Subcutaneous adipose tissue (tissue), 4 donors: ENCODE data around the gene CEP192. TPM values are rescaled to one million over a fixed set of nuclear protein-coding genes. Genes with fewer than 3 reads are reported as not detected.

Experiments
- total RNA-seq, 4 donors: library from RNA; depleted of rRNA; stranded (reverse); fragments of >200 nt; gene quantifications; one replicate each; pipeline ENCODE4 v1.1.0, GENCODE V29; 2016
- TF ChIP-seq, protein P1 (sequence below): fragments of 450-650 bp; IDR thresholded peaks from one replicate; pipeline ENCODE4 v1.5.1; 2016; ENCODE audit warnings: low read depth, mild to moderate bottlenecking, control low read depth, antibody characterized with exemption, moderate library complexity

The CEP192 gene
- total RNA-seq, 4 donors from 2014 or later: 20.5 to 25.1 (median 22.4) TPM

DNA sequence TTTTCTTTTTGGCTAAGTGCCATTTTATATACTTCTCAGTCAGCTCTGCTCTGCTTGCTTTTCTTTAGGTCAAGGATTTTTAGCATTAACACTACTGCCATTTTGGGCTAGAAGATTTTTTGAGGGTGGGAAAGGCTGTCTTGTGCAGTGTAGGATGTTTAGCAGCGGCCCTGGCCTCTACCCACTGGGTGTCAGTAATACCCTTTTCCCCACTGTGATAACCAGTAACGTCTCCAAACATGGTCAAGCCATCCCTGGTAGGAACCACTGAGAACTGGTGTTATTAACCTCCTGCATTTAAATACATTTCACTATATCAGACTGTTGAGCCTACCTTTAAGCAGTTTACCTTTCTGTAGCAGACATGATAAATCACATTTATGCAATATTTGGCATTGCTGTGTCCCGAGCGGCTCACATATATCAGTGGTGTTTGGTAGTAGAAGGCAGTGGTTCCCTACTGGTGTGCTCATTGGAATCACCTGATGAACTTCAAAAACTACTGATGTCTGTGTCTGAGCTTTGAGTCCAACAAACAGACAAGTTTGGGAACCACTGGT, 70.5 kb downstream of the CEP192 start:
- TF ChIP-seq, protein P1, sequence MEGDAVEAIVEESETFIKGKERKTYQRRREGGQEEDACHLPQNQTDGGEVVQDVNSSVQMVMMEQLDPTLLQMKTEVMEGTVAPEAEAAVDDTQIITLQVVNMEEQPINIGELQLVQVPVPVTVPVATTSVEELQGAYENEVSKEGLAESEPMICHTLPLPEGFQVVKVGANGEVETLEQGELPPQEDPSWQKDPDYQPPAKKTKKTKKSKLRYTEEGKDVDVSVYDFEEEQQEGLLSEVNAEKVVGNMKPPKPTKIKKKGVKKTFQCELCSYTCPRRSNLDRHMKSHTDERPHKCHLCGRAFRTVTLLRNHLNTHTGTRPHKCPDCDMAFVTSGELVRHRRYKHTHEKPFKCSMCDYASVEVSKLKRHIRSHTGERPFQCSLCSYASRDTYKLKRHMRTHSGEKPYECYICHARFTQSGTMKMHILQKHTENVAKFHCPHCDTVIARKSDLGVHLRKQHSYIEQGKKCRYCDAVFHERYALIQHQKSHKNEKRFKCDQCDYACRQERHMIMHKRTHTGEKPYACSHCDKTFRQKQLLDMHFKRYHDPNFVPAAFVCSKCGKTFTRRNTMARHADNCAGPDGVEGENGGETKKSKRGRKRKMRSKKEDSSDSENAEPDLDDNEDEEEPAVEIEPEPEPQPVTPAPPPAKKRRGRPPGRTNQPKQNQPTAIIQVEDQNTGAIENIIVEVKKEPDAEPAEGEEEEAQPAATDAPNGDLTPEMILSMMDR: no peak

DNA sequence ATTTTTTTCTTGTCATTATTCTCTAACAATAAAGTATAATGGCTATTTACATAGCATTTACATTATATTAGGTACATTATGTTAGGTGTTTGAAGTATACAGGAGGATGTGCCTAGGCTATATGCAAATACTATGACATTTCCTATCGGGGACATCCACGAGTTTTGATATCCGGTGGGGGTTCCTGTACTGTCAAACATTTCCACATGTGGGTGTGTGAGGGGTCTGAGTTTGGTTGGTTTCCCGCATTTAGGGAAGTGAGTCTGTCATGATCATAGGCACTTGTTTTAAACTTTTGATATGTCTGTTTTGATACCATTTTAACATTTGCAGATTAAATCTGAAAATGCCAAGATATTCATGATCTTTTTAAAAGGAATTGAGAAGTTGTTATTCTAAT, 76.0 kb downstream of the CEP192 start:
- TF ChIP-seq, protein P1: no peak

DNA sequence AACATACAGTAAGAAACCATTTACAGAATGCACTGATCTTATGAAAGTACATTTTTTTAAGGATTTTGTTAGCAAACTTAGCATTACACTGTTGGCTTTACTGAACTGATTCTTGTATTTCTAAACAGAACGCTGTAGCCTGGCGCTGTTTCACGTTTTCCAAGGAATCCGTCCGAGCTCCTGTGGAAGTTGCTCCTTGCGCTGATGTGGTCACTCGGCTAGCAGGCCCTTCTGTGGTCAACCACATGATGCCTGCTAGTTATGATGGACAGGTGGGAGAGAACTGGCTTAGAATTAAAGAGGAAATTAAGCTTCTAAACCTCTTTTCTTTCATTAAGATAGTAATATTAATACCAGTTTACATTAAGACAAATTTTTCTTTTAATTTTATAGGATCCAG, 76.8 kb downstream of the CEP192 start:
- TF ChIP-seq, protein P1: no peak

DNA sequence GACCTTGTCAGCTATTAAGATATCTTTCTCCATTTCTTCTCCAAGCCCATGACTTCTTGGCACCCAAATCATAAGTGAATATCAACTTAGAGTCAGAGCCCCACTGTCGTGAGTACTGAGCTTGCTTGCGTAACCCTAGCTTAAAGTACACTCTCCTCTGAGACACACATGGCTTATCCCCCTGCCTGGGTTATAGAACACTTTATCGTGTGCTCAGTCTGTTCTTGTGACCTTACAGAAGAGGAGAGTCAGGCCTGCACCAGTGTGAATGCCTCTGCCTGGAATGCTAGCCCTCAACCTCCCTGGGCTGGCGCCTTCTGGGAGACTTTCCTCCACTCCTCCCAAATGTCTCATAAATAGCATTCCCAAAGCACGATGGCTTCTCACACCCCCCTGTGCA, 79.3 kb downstream of the CEP192 start:
- TF ChIP-seq, protein P1: no peak

DNA sequence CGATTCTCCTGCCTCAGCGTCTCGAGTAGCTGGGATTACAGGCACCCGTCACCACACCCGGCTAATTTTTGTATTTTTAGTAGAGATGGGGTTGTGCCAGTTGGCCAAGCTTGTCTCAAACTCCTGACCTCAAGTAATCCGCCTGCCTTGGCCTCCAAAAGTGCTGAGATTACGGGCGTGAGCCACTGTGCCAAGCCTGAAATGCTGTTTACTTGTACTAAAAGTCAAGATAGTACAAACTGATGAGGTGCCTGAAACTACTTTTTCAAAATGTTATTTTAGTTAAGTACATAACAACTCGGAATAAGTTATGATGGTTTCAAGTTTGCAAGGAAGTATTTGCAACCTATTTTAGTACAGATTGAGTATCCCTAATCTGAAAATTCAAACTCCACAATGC, 85.7 kb downstream of the CEP192 start:
- TF ChIP-seq, protein P1: no peak

DNA sequence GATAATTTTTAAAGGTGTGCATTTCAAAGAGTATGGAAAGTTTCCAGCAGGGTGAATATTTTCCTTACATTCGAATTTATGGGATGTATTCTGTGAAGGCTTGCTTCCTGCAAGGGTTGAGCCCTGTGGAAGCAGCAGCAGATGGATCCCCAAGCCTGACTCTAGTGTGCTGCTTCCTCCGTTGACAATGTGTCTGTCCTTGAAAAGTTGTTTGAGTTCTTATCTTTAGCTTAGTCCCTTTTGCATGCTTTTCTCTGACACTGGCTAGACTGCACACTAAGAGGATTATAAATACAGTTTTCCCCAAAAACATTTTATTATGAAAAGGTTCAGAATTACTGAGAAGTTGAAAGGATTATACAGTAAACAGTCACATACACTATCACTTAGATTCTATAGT, 86.3 kb downstream of the CEP192 start:
- TF ChIP-seq, protein P1: no peak

DNA sequence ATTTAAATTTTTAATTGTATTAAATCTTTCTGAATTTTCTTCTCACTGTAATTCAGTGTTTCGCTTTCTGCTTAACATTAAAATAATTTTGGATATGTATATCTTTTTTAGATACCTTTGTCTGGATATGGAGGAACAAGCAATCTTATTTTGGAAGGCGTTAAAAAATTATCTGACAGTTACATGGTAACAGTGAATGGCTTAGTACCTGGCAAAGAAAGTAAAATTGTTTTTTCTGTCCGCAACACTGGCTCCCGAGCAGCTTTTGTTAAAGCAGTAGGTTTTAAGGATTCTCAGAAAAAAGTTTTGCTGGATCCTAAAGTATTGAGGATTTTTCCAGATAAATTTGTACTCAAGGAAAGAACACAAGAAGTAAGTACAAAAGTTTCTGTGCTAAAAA, 95.7 kb downstream of the CEP192 start:
- TF ChIP-seq, protein P1: no peak
